Keratinocyte (primary cell): Measurements from ENCODE around the gene DDX21.

Experiments used
- EZH2 ChIP-seq: IDR thresholded peaks from one replicate; pipeline ENCODE4 v1.6.1; 2012; ENCODE audit warnings: inconsistent platforms, mild to moderate bottlenecking, low read length, moderate library complexity
- TF ChIP-seq, protein P1 (sequence below), 3 experiments: IDR thresholded peaks in 1 of 3; conservative IDR thresholded peaks in 1 of 3; optimal IDR thresholded peaks in 1 of 3; 2 replicates in 2 of 3; 3 replicates in 1 of 3; pipeline versions ENCODE3 to v1.5.1; 2011; ENCODE audit warnings: low read length in 3 of 3, mild to moderate bottlenecking in 3 of 3, moderate library complexity in 2 of 3, control low read depth in 1 of 3, inconsistent platforms in 1 of 3; ENCODE audit not compliant: insufficient read depth in 2 of 3; ENCODE audit errors: extremely low read depth in 1 of 3

DNA sequence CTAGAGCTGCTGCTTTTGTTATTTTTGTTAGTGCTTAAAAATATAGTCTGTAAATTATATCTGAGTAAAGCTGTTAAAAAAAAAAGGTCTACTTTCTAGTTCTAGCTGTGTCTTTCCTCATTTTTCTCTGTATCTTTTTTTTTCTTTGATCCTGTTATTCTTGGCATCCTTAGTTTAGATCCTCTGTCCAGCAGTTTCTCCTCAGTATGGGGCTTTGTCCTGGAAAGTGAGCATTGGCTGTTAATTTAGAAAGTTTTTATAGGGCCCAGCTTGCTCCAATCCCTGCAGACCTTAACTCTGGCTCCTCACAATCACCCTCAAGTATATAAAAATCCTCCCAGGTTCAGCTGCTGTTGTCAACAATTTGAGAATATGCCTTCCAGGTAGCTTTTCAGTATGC, 31.4 kb upstream of the DDX21 start:
- TF ChIP-seq, protein P1, sequence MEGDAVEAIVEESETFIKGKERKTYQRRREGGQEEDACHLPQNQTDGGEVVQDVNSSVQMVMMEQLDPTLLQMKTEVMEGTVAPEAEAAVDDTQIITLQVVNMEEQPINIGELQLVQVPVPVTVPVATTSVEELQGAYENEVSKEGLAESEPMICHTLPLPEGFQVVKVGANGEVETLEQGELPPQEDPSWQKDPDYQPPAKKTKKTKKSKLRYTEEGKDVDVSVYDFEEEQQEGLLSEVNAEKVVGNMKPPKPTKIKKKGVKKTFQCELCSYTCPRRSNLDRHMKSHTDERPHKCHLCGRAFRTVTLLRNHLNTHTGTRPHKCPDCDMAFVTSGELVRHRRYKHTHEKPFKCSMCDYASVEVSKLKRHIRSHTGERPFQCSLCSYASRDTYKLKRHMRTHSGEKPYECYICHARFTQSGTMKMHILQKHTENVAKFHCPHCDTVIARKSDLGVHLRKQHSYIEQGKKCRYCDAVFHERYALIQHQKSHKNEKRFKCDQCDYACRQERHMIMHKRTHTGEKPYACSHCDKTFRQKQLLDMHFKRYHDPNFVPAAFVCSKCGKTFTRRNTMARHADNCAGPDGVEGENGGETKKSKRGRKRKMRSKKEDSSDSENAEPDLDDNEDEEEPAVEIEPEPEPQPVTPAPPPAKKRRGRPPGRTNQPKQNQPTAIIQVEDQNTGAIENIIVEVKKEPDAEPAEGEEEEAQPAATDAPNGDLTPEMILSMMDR (optimal IDR thresholded peaks at IDR 0.05 in 1 of 3, IDR thresholded peaks at IDR 0.05 in 1 of 3, conservative IDR thresholded peaks at IDR 0.05 in 1 of 3; ENCODE audit: extremely low read depth in 1 of 3, insufficient read depth in 2 of 3, low read length in 3 of 3) = no peak
- no peak for TF ChIP-seq EZH2
